HG02642 (cell line): ENCODE data around the gene CFAP61.
"Not testable (repeated sequence)": the region's sequence is repeated elsewhere in the genome, so short reads cannot be mapped to it uniquely, and the experiment has no call there.

Experiments
- ATAC-seq: cut with Tn5 transposase; IDR thresholded peaks from one replicate; pipeline ENCODE4 v1.9.1; 2021; ENCODE audit warnings: mild to moderate bottlenecking; ENCODE audit not compliant: unreplicated experiment, poor library complexity

Gene CFAP61

GRCh38 chr20:20085071-20085470 lies 32.7 kb downstream of the CFAP61 start:
- ATAC-seq: no peak

- no peak for ATAC-seq
Measured at GRCh38 chr20:20085812-20086211, 33.5 kb downstream of the CFAP61 start.

GRCh38 chr20:20089018-20089417 lies 36.7 kb downstream of the CFAP61 start:
- ATAC-seq: no peak

GRCh38 chr20:20089939-20090338 lies 37.6 kb downstream of the CFAP61 start:
- ATAC-seq: no peak

GRCh38 chr20:20092827-20093226 lies 40.5 kb downstream of the CFAP61 start:
- no peak for ATAC-seq

- no peak for ATAC-seq
Measured at GRCh38 chr20:20094410-20094809, 42.1 kb downstream of the CFAP61 start.

GRCh38 chr20:20095114-20095872 lies 43.0 kb downstream of the CFAP61 start:
- ATAC-seq: no peak

GRCh38 chr20:20096421-20096820 lies 44.1 kb downstream of the CFAP61 start:
- ATAC-seq: no peak

- ATAC-seq: no peak
Measured at GRCh38 chr20:20100881-20101280, 48.5 kb downstream of the CFAP61 start.

GRCh38 chr20:20102163-20102562 lies 49.8 kb downstream of the CFAP61 start:
- ATAC-seq: no peak

GRCh38 chr20:20102716-20103258 lies 50.5 kb downstream of the CFAP61 start:
- ATAC-seq: no peak

- no peak for ATAC-seq
Measured at GRCh38 chr20:20103486-20103885, 51.2 kb downstream of the CFAP61 start.

- ATAC-seq: not testable (repeated sequence)
Measured at GRCh38 chr20:20123187-20123586, 70.9 kb downstream of the CFAP61 start.

- ATAC-seq: no peak
Measured at GRCh38 chr20:20130399-20130798, 78.1 kb downstream of the CFAP61 start.

GRCh38 chr20:20134941-20135575 lies 82.7 kb downstream of the CFAP61 start:
- no peak for ATAC-seq

- ATAC-seq: no peak
Measured at GRCh38 chr20:20136313-20136712, 84.0 kb downstream of the CFAP61 start.

- ATAC-seq: no peak
Measured at GRCh38 chr20:20137851-20138250, 85.5 kb downstream of the CFAP61 start.

- ATAC-seq: no peak
Measured at GRCh38 chr20:20138301-20139064, 86.2 kb downstream of the CFAP61 start.

GRCh38 chr20:20139403-20139802 lies 87.1 kb downstream of the CFAP61 start:
- ATAC-seq: no peak

- ATAC-seq: no peak
Measured at GRCh38 chr20:20143165-20143564, 90.8 kb downstream of the CFAP61 start.

GRCh38 chr20:20143646-20144045 lies 91.3 kb downstream of the CFAP61 start:
- ATAC-seq: no peak
